GM23338 (cell line): ENCODE measurements around the gene RASSF7. TPM values are rescaled to one million over a fixed set of nuclear protein-coding genes. Genes with fewer than 3 reads are reported as not detected.

Source experiments
- CREB1 ChIP-seq: fragments of 250-450 bp; sonication (Bioruptor Pico); IDR thresholded peaks from 2 replicates; pipeline ENCODE4 v1.5.0; 2020; ENCODE audit warnings: low read depth, mild to moderate bottlenecking, moderate library complexity
- EZH2phosphoT487 ChIP-seq: fragments of 200-600 bp; sonication (generic); IDR thresholded peaks from one replicate; pipeline ENCODE4 v1.8.1; 2018; ENCODE audit warnings: antibody characterized with exemption; ENCODE audit not compliant: unreplicated experiment
- NANOG ChIP-seq: IDR thresholded peaks from 2 replicates; pipeline ENCODE4 v1.6.1; 2016; ENCODE audit warnings: antibody characterized with exemption, borderline replicate concordance
- STAT1 ChIP-seq: IDR thresholded peaks from one replicate; pipeline ENCODE4 v1.6.1; 2016; ENCODE audit warnings: antibody characterized with exemption; ENCODE audit not compliant: unreplicated experiment
- ZNF331 ChIP-seq: fragments of 250-450 bp; sonication (Bioruptor Pico); IDR thresholded peaks from 2 replicates; pipeline ENCODE4 v1.5.0; 2020; ENCODE audit warnings: low read depth, mild to moderate bottlenecking, moderate library complexity
- polyA plus RNA-seq: library from polyadenylated mRNA; unstranded; fragments of >200 nt; fragmentation: Nextera tagmentation; extraction: Ambion mirVana; gene quantifications from 2 replicates; pipeline ENCODE4 v1.2.1, GENCODE V29; 2016
- total RNA-seq: library from RNA; depleted of rRNA; stranded (reverse); fragments of >200 nt; shearing (Covaris generic); gene quantifications from 2 replicates; pipeline ENCODE4 v1.2.3, GENCODE V29; 2014
- TF ChIP-seq, protein P1 (sequence below): fragments of 250-450 bp; sonication (Bioruptor Pico); IDR thresholded peaks from 2 replicates; pipeline ENCODE4 v1.5.0; 2020; ENCODE audit warnings: mild to moderate bottlenecking, moderate library complexity
- TF ChIP-seq, protein P2 (sequence below), 2 experiments: fragments of 200-600 bp in 1 of 2; sonication (generic) in 1 of 2; conservative IDR thresholded peaks; 2 replicates each; pipeline versions ENCODE4 v1.5.1 to v1.6.1; 2016 to 2017; ENCODE audit warnings: antibody characterized with exemption in 2 of 2, low read depth in 2 of 2, mild to moderate bottlenecking in 2 of 2, moderate library complexity in 1 of 2

RASSF7 gene
- total and polyA plus RNA-seq, 2 experiments from 2014 or later: 39.6 to 64.8 TPM

DNA sequence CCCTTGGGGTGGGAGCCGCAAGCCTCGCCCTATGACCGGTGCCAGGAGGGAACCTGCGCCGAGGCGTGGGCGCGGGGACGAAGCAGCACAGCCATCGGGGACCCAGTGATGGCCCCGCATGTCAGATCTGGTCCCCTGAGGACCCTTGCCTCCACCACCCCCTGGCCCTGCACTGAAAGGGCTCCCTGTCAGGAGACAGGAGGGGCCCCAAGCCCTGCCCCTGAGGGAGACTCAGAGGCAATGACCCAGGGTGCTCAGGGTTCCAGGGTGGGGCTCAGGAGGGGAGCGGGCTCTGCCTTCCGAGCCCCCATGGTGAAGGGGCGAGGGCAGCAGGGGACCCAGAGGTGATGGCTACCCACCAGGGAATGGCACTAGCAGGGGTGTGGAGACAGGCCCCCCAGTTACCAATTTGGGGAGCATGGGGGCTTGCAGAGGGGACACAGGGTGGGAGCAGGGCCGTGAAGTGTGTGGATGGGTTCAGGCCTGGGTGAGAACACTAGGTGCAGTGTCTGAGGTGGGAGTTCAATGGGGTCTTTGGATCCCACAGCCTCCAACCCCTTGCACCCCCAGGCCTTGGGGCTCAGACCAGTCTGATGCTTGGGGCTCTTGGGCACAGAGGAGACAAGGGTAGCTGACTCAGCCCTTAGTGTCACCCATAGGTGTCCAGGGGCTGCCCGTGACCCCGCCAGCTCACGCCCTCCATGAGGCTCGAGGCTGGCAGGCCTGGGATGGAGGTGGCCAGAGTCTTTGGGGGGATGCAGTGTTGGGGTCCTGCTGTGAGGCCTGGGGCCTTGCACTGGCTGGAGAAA, 22.9 kb upstream of the RASSF7 start (continued):
- TF ChIP-seq, protein P1, sequence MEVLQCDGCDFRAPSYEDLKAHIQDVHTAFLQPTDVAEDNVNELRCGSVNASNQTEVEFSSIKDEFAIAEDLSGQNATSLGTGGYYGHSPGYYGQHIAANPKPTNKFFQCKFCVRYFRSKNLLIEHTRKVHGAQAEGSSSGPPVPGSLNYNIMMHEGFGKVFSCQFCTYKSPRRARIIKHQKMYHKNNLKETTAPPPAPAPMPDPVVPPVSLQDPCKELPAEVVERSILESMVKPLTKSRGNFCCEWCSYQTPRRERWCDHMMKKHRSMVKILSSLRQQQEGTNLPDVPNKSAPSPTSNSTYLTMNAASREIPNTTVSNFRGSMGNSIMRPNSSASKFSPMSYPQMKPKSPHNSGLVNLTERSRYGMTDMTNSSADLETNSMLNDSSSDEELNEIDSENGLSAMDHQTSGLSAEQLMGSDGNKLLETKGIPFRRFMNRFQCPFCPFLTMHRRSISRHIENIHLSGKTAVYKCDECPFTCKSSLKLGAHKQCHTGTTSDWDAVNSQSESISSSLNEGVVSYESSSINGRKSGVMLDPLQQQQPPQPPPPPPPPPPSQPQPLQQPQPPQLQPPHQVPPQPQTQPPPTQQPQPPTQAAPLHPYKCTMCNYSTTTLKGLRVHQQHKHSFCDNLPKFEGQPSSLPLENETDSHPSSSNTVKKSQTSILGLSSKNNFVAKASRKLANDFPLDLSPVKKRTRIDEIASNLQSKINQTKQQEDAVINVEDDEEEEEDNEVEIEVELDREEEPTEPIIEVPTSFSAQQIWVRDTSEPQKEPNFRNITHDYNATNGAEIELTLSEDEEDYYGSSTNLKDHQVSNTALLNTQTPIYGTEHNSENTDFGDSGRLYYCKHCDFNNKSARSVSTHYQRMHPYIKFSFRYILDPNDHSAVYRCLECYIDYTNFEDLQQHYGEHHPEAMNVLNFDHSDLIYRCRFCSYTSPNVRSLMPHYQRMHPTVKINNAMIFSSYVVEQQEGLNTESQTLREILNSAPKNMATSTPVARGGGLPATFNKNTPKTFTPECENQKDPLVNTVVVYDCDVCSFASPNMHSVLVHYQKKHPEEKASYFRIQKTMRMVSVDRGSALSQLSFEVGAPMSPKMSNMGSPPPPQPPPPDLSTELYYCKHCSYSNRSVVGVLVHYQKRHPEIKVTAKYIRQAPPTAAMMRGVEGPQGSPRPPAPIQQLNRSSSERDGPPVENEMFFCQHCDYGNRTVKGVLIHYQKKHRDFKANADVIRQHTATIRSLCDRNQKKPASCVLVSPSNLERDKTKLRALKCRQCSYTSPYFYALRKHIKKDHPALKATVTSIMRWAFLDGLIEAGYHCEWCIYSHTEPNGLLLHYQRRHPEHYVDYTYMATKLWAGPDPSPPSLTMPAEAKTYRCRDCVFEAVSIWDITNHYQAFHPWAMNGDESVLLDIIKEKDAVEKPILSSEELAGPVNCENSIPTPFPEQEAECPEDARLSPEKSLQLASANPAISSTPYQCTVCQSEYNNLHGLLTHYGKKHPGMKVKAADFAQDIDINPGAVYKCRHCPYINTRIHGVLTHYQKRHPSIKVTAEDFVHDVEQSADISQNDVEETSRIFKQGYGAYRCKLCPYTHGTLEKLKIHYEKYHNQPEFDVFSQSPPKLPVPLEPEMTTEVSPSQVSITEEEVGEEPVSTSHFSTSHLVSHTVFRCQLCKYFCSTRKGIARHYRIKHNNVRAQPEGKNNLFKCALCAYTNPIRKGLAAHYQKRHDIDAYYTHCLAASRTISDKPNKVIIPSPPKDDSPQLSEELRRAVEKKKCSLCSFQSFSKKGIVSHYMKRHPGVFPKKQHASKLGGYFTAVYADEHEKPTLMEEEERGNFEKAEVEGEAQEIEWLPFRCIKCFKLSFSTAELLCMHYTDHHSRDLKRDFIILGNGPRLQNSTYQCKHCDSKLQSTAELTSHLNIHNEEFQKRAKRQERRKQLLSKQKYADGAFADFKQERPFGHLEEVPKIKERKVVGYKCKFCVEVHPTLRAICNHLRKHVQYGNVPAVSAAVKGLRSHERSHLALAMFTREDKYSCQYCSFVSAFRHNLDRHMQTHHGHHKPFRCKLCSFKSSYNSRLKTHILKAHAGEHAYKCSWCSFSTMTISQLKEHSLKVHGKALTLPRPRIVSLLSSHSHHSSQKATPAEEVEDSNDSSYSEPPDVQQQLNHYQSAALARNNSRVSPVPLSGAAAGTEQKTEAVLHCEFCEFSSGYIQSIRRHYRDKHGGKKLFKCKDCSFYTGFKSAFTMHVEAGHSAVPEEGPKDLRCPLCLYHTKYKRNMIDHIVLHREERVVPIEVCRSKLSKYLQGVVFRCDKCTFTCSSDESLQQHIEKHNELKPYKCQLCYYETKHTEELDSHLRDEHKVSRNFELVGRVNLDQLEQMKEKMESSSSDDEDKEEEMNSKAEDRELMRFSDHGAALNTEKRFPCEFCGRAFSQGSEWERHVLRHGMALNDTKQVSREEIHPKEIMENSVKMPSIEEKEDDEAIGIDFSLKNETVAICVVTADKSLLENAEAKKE (CRISPR knock-in tag): no peak
- TF ChIP-seq EZH2phosphoT487 (no peak), ZNF331 (CRISPR knock-in tag) (no peak), STAT1 (no peak), CREB1 (CRISPR knock-in tag) (no peak), NANOG (no peak)
- TF ChIP-seq, protein P2, sequence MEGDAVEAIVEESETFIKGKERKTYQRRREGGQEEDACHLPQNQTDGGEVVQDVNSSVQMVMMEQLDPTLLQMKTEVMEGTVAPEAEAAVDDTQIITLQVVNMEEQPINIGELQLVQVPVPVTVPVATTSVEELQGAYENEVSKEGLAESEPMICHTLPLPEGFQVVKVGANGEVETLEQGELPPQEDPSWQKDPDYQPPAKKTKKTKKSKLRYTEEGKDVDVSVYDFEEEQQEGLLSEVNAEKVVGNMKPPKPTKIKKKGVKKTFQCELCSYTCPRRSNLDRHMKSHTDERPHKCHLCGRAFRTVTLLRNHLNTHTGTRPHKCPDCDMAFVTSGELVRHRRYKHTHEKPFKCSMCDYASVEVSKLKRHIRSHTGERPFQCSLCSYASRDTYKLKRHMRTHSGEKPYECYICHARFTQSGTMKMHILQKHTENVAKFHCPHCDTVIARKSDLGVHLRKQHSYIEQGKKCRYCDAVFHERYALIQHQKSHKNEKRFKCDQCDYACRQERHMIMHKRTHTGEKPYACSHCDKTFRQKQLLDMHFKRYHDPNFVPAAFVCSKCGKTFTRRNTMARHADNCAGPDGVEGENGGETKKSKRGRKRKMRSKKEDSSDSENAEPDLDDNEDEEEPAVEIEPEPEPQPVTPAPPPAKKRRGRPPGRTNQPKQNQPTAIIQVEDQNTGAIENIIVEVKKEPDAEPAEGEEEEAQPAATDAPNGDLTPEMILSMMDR (conservative IDR thresholded peaks at IDR 0.05; ENCODE audit: low read depth in 2 of 2): no peak
